ENCODE measurements around the gene TNC.

- TF ChIP-seq CTCF (IDR thresholded peaks at IDR 0.05) (no peak), EZH2 (IDR thresholded peaks at IDR 0.05; ENCODE audit: borderline replicate concordance, insufficient read depth, low read depth, low read length, poor library complexity, severe bottlenecking) (no peak)
Measured at GRCh38 chr9:115012486-115012885, 105.5 kb downstream of the TNC start.

Measured in B cell (primary cell).